HUES64 (cell line): Measurements from ENCODE around the gene CMTM5.
"Not testable (repeated sequence)": the region's sequence is repeated elsewhere in the genome, so short reads cannot be mapped to it uniquely, and the experiment has no call there.

Experiments used
- H3K27ac ChIP-seq: 2 replicates; pipeline ENCODE4 v1.7.0; 2013; ENCODE audit warnings: low read depth, low read length, inconsistent platforms
- H3K27me3 ChIP-seq: 2 replicates; pipeline ENCODE4 v1.6.1; 2013; ENCODE audit warnings: mild to moderate bottlenecking, low read length; ENCODE audit not compliant: insufficient read depth
- H3K36me3 ChIP-seq: 2 replicates; pipeline ENCODE4 v1.6.1; 2013; ENCODE audit warnings: mild to moderate bottlenecking, low read length; ENCODE audit not compliant: insufficient read depth
- H3K4me1 ChIP-seq: 2 replicates; pipeline ENCODE4 v1.6.1; 2013; ENCODE audit warnings: mild to moderate bottlenecking, low read length, moderate library complexity; ENCODE audit not compliant: insufficient read depth
- H3K4me3 ChIP-seq: 2 replicates; pipeline ENCODE4 v1.5.1; 2013; ENCODE audit warnings: mild to moderate bottlenecking, low read length, moderate library complexity
- H3K9ac ChIP-seq: 2 replicates; pipeline ENCODE4 v1.6.1; 2013; ENCODE audit warnings: mild to moderate bottlenecking, low read depth, low read length
- H3K9me3 ChIP-seq: 2 replicates; pipeline ENCODE4 v1.6.1; 2013; ENCODE audit warnings: low read depth, low read length; ENCODE audit not compliant: insufficient read depth
- WGBS: fragments of 150-250, 120-280 bp; methylation state at CpG from one replicate; pipeline ENCODE4 v1.1.7; 2013; ENCODE audit warnings: missing lambda C conversion rate; 5-methylcytosine and 5-hydroxymethylcytosine counted together

CMTM5 gene

DNA sequence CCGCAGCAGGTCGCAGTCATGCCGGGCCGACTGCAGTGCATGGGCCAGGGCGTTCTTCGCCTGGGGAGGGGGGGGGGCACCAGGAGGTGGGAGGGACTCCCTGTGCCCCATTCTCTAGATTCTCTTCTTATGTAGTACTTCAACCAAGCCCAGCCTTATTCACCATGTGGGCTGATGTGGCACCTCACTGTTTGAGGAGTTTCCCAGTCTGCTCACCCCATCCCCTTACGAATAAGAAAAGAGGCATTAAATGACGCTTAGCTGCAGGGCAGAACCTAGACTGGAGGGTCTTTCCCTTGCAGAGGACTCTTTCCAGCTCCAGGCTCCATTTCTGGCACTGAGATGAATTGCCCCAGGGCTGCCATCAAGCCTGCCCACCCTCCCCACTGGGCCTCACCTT is 12.2 kb downstream of the CMTM5 start:
- Histone ChIP-seq H3K9me3 (no peaks in the 10 kb centered on the region), H3K36me3 (no peaks in the 10 kb centered on the region), H3K27ac (no peak overlapping the region), H3K4me1 (no peaks in the 10 kb centered on the region), H3K27me3 (no peaks in the 10 kb centered on the region), H3K9ac (no peak overlapping the region), H3K4me3 (no peak overlapping the region)
- 79% methylated on average over 4 of the region's 8 CpGs for WGBS

DNA sequence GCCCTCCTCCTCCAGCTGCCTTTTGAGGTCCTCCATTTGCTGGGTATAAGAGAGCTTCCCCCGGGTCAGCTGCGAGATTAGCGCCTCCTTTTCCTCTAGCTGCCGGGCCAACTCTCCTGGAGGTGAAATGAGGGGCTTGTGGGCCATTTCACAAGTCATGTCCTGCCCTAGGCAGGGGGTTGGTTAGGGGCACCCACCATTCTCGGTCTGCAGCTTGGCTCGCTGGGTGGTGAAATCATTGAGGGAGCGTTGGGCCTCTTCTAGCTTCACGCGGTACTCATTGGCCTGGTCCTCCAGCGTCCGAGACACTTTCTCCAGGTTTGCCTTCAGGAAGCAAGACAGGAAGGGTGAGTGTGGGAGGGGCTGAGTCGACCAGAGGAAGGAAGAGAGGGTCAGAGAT is 12.6 kb downstream of the CMTM5 start:
- Histone ChIP-seq H3K4me1 (no peaks in the 10 kb centered on the region), H3K36me3 (no peaks in the 10 kb centered on the region), H3K27ac (no peak overlapping the region), H3K27me3 (no peaks in the 10 kb centered on the region), H3K9ac (no peak overlapping the region), H3K4me3 (no peak overlapping the region), H3K9me3 (no peaks in the 10 kb centered on the region)
- WGBS, result 87% methylated on average over 12 of the region's 12 CpGs

DNA sequence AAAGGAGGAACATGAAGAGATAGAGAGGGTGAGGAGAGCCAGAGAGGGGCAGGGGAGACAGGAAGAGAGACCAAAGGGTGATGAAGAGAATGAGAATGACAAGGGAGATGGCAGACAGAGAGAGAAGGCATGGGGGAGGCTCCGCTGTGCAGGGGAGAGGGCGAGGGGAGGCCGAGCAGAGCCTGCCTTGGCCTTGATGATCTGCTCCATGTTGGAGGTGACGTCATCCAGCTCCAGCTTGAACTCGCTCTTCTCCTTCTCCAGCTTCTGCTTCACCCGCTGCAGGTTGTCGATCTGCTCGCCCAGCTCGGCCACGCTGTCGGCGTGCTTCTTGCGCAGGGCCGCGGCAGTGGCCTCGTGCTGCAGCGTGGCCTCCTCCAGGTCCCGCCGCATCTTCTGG is 13.0 kb downstream of the CMTM5 start:
- H3K36me3 ChIP-seq, H3K9me3 ChIP-seq, H3K27ac ChIP-seq, H3K27me3 ChIP-seq, H3K4me3 ChIP-seq, H3K4me1 ChIP-seq, H3K9ac ChIP-seq: not testable (repeated sequence)
- 97% methylated on average over 2 of the region's 19 CpGs for WGBS

DNA sequence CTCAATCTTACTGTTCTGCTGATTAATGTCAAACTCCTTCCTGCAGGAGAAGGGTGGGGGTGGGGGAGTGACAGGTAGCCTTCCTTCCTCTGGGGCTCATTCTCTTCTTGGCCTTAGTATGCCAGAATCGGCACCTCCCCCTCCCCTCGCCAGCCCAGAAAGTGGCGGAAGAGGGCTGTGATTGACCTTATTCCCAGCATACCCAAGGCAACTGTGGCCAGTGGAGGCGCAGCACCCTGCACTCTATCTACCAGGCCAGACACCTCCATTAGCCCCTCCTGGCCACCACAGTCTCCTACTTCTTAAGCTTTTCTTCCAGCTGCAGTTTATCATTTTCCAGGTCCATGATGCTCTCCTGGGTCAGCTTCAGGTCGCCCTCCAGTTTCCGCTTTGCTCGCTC is 15.8 kb downstream of the CMTM5 start:
- no peaks in the 10 kb centered on the region for H3K36me3 ChIP-seq
- H3K4me3 ChIP-seq, result no peak overlapping the region
- no peak overlapping the region for H3K27ac ChIP-seq
- H3K27me3 ChIP-seq, result no peaks in the 10 kb centered on the region
- WGBS, result 88% methylated on average over 7 of the region's 7 CpGs
- H3K9me3 ChIP-seq, result no peaks in the 10 kb centered on the region
- H3K9ac ChIP-seq, result no peak overlapping the region
- H3K4me1 ChIP-seq, result no peaks in the 10 kb centered on the region

DNA sequence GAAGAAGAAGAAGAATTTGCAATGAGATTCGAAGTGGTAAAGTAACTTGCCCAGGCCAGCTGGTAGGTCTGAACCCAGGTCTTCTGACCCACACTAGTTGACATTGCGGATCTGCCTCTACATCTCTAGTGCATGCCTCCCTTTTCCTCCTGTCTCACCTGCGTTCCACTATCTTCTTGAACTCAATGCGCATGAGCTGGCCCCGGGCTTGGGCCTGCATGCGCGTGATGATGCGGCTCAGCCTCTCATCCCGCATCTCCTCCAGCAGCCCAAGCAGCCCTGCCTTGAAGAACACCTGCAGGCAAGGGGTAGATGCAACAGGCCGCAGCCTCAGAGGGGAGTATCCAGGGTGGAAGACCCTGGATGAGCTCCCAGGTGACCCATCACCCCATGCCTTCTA is 19.3 kb downstream of the CMTM5 start:
- Histone ChIP-seq H3K4me3 (no peak overlapping the region), H3K27me3 (no peaks in the 10 kb centered on the region), H3K9me3 (no peaks in the 10 kb centered on the region), H3K36me3 (no peaks in the 10 kb centered on the region), H3K9ac (no peak overlapping the region), H3K27ac (no peak overlapping the region), H3K4me1 (no peaks in the 10 kb centered on the region)
- whole genome bisulfite sequencing, result 91% methylated on average over 10 of the region's 10 CpGs

DNA sequence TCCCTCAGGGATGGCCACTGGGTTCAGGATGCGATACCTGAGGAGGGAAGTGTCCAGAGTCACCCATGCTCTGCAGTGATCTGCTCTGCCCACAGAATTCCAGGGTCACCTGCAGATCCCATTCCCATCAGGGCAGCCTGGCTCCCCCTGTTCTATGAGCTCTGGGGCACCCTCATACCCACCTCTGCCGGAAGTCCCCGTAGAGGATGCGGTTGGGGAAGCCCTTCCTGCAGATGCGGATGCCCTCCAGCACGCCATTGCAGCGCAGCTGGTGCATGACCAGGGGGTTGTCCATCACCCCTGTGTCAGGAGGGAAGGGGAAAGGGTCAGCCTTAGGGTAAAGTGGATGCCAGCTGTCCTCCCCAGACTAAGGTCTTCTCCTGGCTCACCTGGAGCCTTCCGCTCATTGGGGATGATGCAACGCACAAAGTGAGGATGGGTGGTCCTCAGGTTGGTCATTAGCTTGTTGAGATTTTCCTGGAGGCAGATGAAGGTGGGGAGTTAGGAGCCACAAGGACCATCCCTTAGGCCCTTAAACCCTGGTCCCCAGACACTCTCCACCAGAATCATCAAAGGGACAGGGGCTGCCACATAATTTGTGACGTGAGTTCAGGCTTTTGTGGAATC is 20.0 kb downstream of the CMTM5 start:
- Histone ChIP-seq H3K4me3 (no peak overlapping the region), H3K27ac (no peak overlapping the region), H3K27me3 (no peaks in the 10 kb centered on the region), H3K9me3 (no peaks in the 10 kb centered on the region), H3K36me3 (no peaks in the 10 kb centered on the region), H3K9ac (no peak overlapping the region), H3K4me1 (no peaks in the 10 kb centered on the region)
- 95% methylated on average over 10 of the region's 10 CpGs for WGBS

DNA sequence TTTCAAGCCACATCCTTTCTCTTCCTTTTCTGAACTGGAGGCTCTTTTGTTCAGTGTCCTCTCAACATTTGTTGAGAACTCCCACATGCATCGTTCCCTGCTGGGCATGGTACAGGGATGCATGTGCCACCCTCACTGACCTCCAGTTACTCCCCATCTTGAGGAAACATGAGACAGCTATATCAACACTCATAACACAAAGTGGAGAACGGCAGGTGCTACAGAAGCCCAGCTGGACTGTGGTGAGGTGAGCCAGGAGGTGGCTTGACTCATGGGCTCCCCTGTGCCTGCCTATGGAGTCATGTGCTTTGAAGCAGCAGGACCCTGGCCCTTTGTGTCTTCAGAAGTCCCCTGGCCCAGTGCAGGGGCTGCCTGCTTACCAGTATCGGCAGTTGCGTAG is 21.5 kb downstream of the CMTM5 start:
- no peak overlapping the region for H3K27ac ChIP-seq
- no peak overlapping the region for H3K9ac ChIP-seq
- no peak overlapping the region for H3K4me3 ChIP-seq
- WGBS, result 93% methylated on average over 4 of the region's 4 CpGs
- H3K36me3 ChIP-seq, result no peaks in the 10 kb centered on the region
- no peaks in the 10 kb centered on the region for H3K4me1 ChIP-seq
- no peaks in the 10 kb centered on the region for H3K27me3 ChIP-seq
- no peaks in the 10 kb centered on the region for H3K9me3 ChIP-seq

DNA sequence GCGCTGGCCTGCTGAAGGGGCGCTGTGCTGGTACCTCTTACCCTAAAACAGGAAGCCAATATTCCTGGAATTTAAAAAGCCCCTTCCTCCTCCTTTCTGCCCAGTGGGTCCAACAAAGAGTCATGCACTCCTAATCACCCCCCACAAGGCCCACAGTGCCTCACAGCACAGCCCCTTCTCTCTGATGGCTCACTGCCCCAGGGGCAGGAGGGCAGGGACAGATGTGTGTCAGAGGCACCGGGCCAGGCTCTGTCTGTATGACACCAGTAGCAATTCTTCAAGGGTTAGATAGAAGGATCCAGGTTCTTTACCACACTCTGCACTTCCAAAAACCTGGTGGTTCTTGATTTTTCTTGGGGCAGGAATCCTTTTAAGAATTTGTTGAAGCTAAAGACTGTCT is 22.3 kb downstream of the CMTM5 start:
- Histone ChIP-seq H3K9me3 (no peaks in the 10 kb centered on the region), H3K4me1 (no peaks in the 10 kb centered on the region), H3K27me3 (0 out of 2 replicates have a peak, but pooled peaks cover 3% of the 10 kb centered on the region), H3K36me3 (no peaks in the 10 kb centered on the region), H3K9ac (no peak overlapping the region), H3K27ac (no peak overlapping the region), H3K4me3 (no peak overlapping the region)
- 93% methylated on average over 3 of the region's 3 CpGs for WGBS

DNA sequence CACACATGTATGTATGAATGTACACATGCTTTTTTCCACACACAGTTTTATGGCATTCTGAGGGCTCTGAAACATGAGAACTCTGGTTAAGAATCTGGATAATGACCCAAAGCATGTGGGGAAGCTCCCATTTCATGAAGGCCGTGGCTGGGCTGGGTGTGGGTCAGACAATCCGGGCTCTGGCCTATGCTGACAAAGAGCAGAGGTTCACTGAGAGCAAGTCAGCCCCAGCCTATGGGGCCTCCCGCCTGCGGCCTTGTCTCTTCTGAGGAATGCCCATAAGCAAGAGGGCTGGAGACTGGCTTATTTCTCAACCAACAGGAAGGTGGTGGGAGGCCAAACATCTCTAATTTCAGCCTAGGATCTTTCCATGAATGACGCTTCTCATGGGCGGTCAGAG is 22.7 kb downstream of the CMTM5 start:
- Histone ChIP-seq H3K9me3 (no peaks in the 10 kb centered on the region), H3K27me3 (0 out of 2 replicates have a peak, but pooled peaks cover 3% of the 10 kb centered on the region), H3K27ac (no peak overlapping the region), H3K36me3 (no peaks in the 10 kb centered on the region), H3K4me1 (no peaks in the 10 kb centered on the region), H3K4me3 (no peak overlapping the region), H3K9ac (no peak overlapping the region)
- 90% methylated on average over 6 of the region's 6 CpGs for WGBS

DNA sequence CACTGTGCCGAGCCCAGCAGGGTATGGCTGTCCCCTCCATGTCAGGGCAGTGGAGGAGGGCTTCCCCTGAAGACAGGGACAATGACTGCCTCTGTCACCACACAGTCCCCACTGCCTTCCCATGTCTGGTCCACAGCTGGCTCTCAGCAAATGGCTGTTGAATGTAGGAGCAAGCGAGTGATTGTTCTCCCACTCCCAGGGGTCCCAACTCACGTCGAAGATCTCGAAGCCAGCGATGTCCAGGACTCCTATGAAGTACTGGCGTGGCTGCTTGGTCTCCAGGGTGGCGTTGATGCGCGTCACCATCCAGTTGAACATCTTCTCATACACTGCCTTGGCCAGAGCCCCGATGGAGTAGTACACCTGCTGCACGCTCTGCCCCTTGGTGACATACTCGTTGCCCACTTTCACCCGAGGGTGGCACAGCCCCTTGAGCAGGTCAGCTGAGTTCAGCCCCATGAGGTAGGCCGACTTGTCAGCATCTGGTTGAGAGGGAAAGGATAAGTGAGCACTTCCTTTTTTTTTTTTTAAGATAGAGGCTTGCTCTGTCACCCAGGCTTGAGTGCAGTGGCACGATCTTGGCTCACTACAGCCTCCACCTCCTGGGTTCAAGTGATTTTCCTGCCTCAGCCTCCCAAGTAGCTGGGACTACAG is 23.8 kb downstream of the CMTM5 start:
- H3K9ac ChIP-seq, H3K4me3 ChIP-seq, H3K27me3 ChIP-seq, H3K4me1 ChIP-seq, H3K9me3 ChIP-seq, H3K27ac ChIP-seq, H3K36me3 ChIP-seq: not testable (repeated sequence)
- WGBS, result 95% methylated on average over 16 of the region's 16 CpGs

DNA sequence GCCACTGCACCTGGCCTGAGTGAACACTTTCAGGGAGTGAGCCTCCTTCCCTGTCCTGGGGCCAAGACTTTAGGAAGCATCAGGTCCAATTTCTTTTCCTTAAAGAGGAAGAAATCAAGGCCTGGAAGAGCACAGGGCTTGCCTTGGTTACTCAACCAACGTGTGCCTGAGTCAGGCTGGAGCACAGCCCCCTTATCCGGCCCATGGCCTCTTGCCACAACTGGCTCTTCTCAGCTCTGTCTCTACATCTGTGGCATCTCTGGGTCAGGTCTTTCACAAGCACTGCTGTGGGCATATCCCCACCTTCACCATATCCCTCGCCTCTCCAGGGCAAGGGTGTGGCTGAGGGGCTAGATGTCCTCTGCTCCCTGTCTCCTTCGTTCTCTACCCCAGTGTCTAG is 24.4 kb downstream of the CMTM5 start:
- 92% methylated on average over 4 of the region's 4 CpGs for WGBS
- H3K27me3 ChIP-seq, result 0 out of 2 replicates have a peak, but pooled peaks cover 3% of the 10 kb centered on the region
- no peak overlapping the region for H3K4me3 ChIP-seq

More for the DNA sequence above, 24.4 kb downstream of the CMTM5 start:
- H3K4me1 ChIP-seq, result no peaks in the 10 kb centered on the region
- no peaks in the 10 kb centered on the region for H3K36me3 ChIP-seq
- H3K27ac ChIP-seq, result no peak overlapping the region
- H3K9ac ChIP-seq, result no peak overlapping the region
- H3K9me3 ChIP-seq, result no peaks in the 10 kb centered on the region
